Smooth muscle cell (in vitro differentiated cells): ENCODE data around the gene MYO1D. TPM values are rescaled to one million over a fixed set of nuclear protein-coding genes. Genes with fewer than 3 reads are reported as not detected.

Source experiments
- DNase-seq: peaks from one replicate; lab custom pipeline; 2025; ENCODE audit not compliant: unreplicated experiment; lab: John Stamatoyannopoulos, UW
- H2AFZ ChIP-seq: fragments of 200-600 bp; sonication (generic); 2 replicates; pipeline ENCODE4 v1.6.0; 2016; ENCODE audit warnings: antibody characterized with exemption, low read depth, mild to moderate bottlenecking
- H3F3A ChIP-seq: fragments of 200-600 bp; sonication (generic); 2 replicates; pipeline ENCODE4 v1.6.0; 2017; ENCODE audit warnings: antibody characterized with exemption, low read depth
- H3K27ac ChIP-seq: fragments of 200-600 bp; sonication (generic); 2 replicates; pipeline ENCODE4 v1.5.1; 2016; ENCODE audit warnings: low read depth, mild to moderate bottlenecking
- H3K27me3 ChIP-seq: fragments of 200-600 bp; sonication (generic); 2 replicates; pipeline ENCODE4 v1.6.1; 2016; ENCODE audit warnings: low read depth, mild to moderate bottlenecking
- H3K36me3 ChIP-seq: fragments of 200-600 bp; sonication (generic); 2 replicates; pipeline ENCODE4 v1.5.1; 2016; ENCODE audit warnings: low read depth
- H3K4me1 ChIP-seq: fragments of 200-600 bp; sonication (generic); 2 replicates; pipeline ENCODE4 v1.5.1; 2016; ENCODE audit warnings: low read depth
- H3K4me2 ChIP-seq: fragments of 200-600 bp; sonication (generic); 2 replicates; pipeline ENCODE4 v1.6.0; 2016; ENCODE audit warnings: mild to moderate bottlenecking
- H3K4me3 ChIP-seq: fragments of 200-600 bp; sonication (generic); 2 replicates; pipeline ENCODE4 v1.5.1; 2016; ENCODE audit warnings: mild to moderate bottlenecking
- H3K79me2 ChIP-seq: fragments of 200-600 bp; sonication (generic); 2 replicates; pipeline ENCODE4 v1.6.0; 2016; ENCODE audit warnings: low read depth, mild to moderate bottlenecking
- H3K9ac ChIP-seq: fragments of 200-600 bp; sonication (generic); 2 replicates; pipeline ENCODE4 v1.6.0; 2016; ENCODE audit warnings: low read depth
- H3K9me3 ChIP-seq: fragments of 200-600 bp; sonication (generic); replicated peaks from 2 replicates; pipeline ENCODE4 v1.5.1; 2016; ENCODE audit warnings: low read depth
- H4K20me1 ChIP-seq: fragments of 200-600 bp; sonication (generic); 2 replicates; pipeline ENCODE4 v1.6.0; 2016; ENCODE audit warnings: low read depth
- WGBS: methylation state at CpG from one replicate; pipeline ENCODE4 v1.1.7; 2016; ENCODE audit warnings: low lambda C conversion rate; 5-methylcytosine and 5-hydroxymethylcytosine counted together
- polyA plus RNA-seq: library from polyadenylated mRNA; unstranded; fragments of >200 nt; fragmentation: Nextera tagmentation; extraction: Ambion mirVana; gene quantifications from 2 replicates; pipeline ENCODE4 v1.2.1, GENCODE V29; 2016
- total RNA-seq: library from RNA; depleted of rRNA; stranded (reverse); fragments of >200 nt; gene quantifications from 2 replicates; pipeline ENCODE4 v1.2.3, GENCODE V29; 2014
- TF ChIP-seq, protein P1 (sequence below): fragments of 200-600 bp; sonication (generic); IDR thresholded peaks from 2 replicates; pipeline ENCODE4 v1.5.1; 2017; ENCODE audit warnings: borderline replicate concordance, mild to moderate bottlenecking, antibody characterized with exemption; ENCODE audit not compliant: insufficient read depth, poor library complexity, severe bottlenecking

MYO1D gene
- total and polyA plus RNA-seq, 2 experiments from 2014 or later, result 13.9 to 35.7 TPM

DNA sequence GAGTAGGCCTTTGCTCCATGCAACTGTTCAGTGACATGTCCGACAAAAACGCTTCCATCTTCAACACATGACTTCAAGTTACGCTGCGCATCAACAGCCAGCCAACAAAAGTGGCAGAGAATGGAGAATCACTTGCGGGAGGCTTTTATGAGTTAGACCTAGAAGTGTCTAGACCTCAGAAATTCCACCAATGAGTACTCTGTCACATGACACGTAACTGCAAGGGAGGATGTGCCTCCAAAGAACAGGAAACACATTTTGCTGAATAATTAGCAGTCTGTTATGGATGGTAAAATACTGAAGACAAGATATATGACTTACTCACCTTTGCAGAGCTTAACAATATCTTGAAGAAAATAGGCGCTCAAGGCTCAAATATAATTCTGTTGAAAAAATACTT, 62.1 kb downstream of the MYO1D start:
- DNase-seq, result no peak
- no peaks in the 10 kb centered on the region for H4K20me1 ChIP-seq
- H3K9ac ChIP-seq, result no peak overlapping the region
- H3K4me1 ChIP-seq, result peaks cover 6% of the 10 kb centered on the region
- no peak overlapping the region for H3K4me2 ChIP-seq
- 87% methylated on average over 7 of the region's 7 CpGs for WGBS
- TF ChIP-seq, protein P1, sequence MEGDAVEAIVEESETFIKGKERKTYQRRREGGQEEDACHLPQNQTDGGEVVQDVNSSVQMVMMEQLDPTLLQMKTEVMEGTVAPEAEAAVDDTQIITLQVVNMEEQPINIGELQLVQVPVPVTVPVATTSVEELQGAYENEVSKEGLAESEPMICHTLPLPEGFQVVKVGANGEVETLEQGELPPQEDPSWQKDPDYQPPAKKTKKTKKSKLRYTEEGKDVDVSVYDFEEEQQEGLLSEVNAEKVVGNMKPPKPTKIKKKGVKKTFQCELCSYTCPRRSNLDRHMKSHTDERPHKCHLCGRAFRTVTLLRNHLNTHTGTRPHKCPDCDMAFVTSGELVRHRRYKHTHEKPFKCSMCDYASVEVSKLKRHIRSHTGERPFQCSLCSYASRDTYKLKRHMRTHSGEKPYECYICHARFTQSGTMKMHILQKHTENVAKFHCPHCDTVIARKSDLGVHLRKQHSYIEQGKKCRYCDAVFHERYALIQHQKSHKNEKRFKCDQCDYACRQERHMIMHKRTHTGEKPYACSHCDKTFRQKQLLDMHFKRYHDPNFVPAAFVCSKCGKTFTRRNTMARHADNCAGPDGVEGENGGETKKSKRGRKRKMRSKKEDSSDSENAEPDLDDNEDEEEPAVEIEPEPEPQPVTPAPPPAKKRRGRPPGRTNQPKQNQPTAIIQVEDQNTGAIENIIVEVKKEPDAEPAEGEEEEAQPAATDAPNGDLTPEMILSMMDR, result no peak
- H3K27ac ChIP-seq, result peak overlapping the region; percentile 56
- no peak overlapping the region for H2AFZ ChIP-seq
- no peaks in the 10 kb centered on the region for H3K36me3 ChIP-seq
- H3K27me3 ChIP-seq, result no peaks in the 10 kb centered on the region
- no peaks in the 10 kb centered on the region for H3K9me3 ChIP-seq
- H3F3A ChIP-seq, result no peaks in the 10 kb centered on the region
- H3K79me2 ChIP-seq, result no peaks in the 10 kb centered on the region
- H3K4me3 ChIP-seq, result no peak overlapping the region

DNA sequence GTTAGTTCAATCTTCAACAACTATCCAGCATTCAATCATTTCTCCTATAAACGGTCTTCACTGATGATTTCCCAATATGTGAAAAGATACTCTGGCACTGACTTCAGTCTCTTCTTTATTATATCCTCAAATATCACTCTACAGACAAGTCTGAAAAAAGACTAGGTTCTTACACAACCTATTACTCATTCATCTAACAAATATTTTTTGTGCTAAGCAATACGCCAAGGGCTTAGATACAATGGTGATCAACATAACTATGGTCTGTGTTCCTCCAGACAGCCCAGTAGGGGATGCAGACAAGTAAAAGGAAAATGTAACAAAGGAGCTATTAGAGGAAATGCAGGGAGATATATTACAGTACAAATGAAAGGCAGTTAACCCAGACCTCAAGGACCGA, 63.9 kb downstream of the MYO1D start:
- peaks cover 6% of the 10 kb centered on the region for H3K4me1 ChIP-seq
- no peaks in the 10 kb centered on the region for H4K20me1 ChIP-seq
- H3K4me2 ChIP-seq, result no peak overlapping the region
- DNase-seq, result no peak
- H3F3A ChIP-seq, result no peaks in the 10 kb centered on the region
- 79% methylated on average over 3 of the region's 3 CpGs for WGBS
- no peaks in the 10 kb centered on the region for H3K36me3 ChIP-seq
- no peaks in the 10 kb centered on the region for H3K9me3 ChIP-seq
- no peaks in the 10 kb centered on the region for H3K79me2 ChIP-seq
- no peak overlapping the region for H3K9ac ChIP-seq
- H2AFZ ChIP-seq, result no peak overlapping the region
- no peaks in the 10 kb centered on the region for H3K27me3 ChIP-seq
- TF ChIP-seq, protein P1, result no peak
- peak overlapping the region; percentile 52 for H3K27ac ChIP-seq
- no peak overlapping the region for H3K4me3 ChIP-seq

DNA sequence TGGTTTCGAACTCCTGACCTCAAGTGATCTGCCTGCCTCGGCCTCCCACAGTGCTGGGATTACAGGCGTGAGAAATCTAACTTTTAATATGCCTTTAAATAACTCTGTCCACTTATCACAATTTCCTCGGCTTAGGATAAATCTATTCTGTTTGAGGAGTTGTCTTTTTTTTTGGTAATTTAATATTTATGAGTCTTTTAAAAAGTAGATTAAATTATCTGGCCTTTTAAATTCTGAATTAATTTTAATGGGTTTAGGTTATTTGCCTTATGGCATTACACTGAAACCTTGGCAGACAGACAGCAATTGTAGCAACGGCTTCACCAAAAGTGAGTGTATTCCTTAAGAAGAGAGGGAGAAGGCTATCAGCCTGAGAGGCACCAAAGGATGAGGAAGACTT, 66.2 kb downstream of the MYO1D start:
- H4K20me1 ChIP-seq, result no peaks in the 10 kb centered on the region
- peaks cover 6% of the 10 kb centered on the region for H3K4me1 ChIP-seq
- no peaks in the 10 kb centered on the region for H3K9me3 ChIP-seq
- H3K36me3 ChIP-seq, result no peaks in the 10 kb centered on the region
- no peak for DNase-seq
- no peak overlapping the region for H3K9ac ChIP-seq
- 95% methylated on average over 5 of the region's 5 CpGs for WGBS
- no peaks in the 10 kb centered on the region for H3K79me2 ChIP-seq
- no peak overlapping the region for H3K4me3 ChIP-seq
- H2AFZ ChIP-seq, result no peak overlapping the region
- H3F3A ChIP-seq, result no peaks in the 10 kb centered on the region
- H3K27ac ChIP-seq, result no peak overlapping the region
- TF ChIP-seq, protein P1, result no peak
- H3K4me2 ChIP-seq, result no peak overlapping the region
- no peaks in the 10 kb centered on the region for H3K27me3 ChIP-seq

DNA sequence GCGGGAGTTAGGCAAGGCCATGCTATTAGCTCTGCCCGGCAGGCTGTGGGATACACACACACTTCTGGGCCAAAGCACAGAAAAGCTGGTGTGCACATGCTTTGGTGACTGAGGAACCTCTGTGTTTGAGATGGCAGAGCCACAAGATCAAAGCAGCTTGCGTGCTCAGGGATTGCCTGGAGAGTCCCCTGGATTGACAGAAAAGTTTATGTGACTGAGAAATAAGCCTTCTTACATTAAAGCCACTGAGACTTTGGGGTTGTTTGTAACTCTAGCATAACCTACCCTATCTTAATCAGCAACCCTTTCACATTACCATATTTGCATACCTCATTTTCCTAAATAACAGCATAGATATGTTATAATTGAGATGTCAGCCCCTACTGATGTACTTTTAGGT, 69.3 kb downstream of the MYO1D start:
- Histone ChIP-seq H3K27me3 (no peaks in the 10 kb centered on the region), H3K79me2 (peaks cover 2% of the 10 kb centered on the region), H3F3A (no peaks in the 10 kb centered on the region), H3K4me2 (no peak overlapping the region), H2AFZ (no peak overlapping the region), H3K9ac (no peak overlapping the region), H3K4me1 (no peaks in the 10 kb centered on the region), H3K4me3 (no peak overlapping the region), H3K36me3 (no peaks in the 10 kb centered on the region), H3K9me3 (no peaks in the 10 kb centered on the region), H3K27ac (no peak overlapping the region), H4K20me1 (no peaks in the 10 kb centered on the region)
- DNase-seq, result no peak
- TF ChIP-seq, protein P1, result no peak
- WGBS, result 75% methylated on average over 3 of the region's 3 CpGs
